Measurements from ENCODE around the gene PODNL1. TPM values are rescaled to one million over a fixed set of nuclear protein-coding genes. Genes with fewer than 3 reads are reported as not detected.

PODNL1 gene
- total RNA-seq, 1 experiment from 2014 or later = 1.1 TPM

GRCh38 chr19:13882419-13882795, 55.8 kb downstream of the PODNL1 start:
- Mint-ChIP-seq H3K36me3 (no peaks in the 10 kb centered on the region), H3K9me3 (no peaks in the 10 kb centered on the region), H3K27me3 (ENCODE audit: low read depth) (peaks cover 15% of the 10 kb centered on the region), H3K4me1 (peaks cover 26% of the 10 kb centered on the region), H3K27ac (peak overlapping the region; percentile 82; the same call in 1 of the 2 replicates), H3K4me3 (no peak overlapping the region)
- no peak for ATAC-seq
- TF ChIP-seq, protein P1, sequence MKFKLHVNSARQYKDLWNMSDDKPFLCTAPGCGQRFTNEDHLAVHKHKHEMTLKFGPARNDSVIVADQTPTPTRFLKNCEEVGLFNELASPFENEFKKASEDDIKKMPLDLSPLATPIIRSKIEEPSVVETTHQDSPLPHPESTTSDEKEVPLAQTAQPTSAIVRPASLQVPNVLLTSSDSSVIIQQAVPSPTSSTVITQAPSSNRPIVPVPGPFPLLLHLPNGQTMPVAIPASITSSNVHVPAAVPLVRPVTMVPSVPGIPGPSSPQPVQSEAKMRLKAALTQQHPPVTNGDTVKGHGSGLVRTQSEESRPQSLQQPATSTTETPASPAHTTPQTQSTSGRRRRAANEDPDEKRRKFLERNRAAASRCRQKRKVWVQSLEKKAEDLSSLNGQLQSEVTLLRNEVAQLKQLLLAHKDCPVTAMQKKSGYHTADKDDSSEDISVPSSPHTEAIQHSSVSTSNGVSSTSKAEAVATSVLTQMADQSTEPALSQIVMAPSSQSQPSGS (CRISPR knock-in tag; IDR thresholded peaks at IDR 0.05; ENCODE audit: borderline replicate concordance, low read depth) = no peak
- TF ChIP-seq, protein P2, sequence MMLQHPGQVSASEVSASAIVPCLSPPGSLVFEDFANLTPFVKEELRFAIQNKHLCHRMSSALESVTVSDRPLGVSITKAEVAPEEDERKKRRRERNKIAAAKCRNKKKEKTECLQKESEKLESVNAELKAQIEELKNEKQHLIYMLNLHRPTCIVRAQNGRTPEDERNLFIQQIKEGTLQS (CRISPR knock-in tag; conservative IDR thresholded peaks at IDR 0.05) = no peak
- TF ChIP-seq, protein P3, sequence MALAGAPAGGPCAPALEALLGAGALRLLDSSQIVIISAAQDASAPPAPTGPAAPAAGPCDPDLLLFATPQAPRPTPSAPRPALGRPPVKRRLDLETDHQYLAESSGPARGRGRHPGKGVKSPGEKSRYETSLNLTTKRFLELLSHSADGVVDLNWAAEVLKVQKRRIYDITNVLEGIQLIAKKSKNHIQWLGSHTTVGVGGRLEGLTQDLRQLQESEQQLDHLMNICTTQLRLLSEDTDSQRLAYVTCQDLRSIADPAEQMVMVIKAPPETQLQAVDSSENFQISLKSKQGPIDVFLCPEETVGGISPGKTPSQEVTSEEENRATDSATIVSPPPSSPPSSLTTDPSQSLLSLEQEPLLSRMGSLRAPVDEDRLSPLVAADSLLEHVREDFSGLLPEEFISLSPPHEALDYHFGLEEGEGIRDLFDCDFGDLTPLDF (CRISPR knock-in tag; IDR thresholded peaks at IDR 0.05) = no peak
- TF ChIP-seq SOX15 (CRISPR knock-in tag; IDR thresholded peaks at IDR 0.05) = no peak
- TF ChIP-seq, protein P4, sequence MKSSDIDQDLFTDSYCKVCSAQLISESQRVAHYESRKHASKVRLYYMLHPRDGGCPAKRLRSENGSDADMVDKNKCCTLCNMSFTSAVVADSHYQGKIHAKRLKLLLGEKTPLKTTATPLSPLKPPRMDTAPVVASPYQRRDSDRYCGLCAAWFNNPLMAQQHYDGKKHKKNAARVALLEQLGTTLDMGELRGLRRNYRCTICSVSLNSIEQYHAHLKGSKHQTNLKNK (CRISPR knock-in tag; IDR thresholded peaks at IDR 0.05) = no peak
- CTCF ChIA-PET = interaction anchor here (0.5 to 4.0 kb wide), 14 partner anchors 10 to 623 kb away, joined by 3 to 41 read pairs (median 12); partner anchors contain the start of genes ASF1B, DCAF15, IL27RA and MISP3
- DNase-seq (ENCODE audit: low spot score) = no peak
- POLR2A ChIA-PET = interaction anchor here (0.6 to 1.0 kb wide), 2 partner anchors 53 to 80 kb away, joined by 3 to 4 read pairs; no protein-coding TSS in a partner anchor

- TF ChIP-seq RORB (CRISPR knock-in tag; IDR thresholded peaks at IDR 0.05) (no peak), ZNF425 (CRISPR knock-in tag; conservative IDR thresholded peaks at IDR 0.05) (no peak), ELF4 (CRISPR knock-in tag; IDR thresholded peaks at IDR 0.05; ENCODE audit: low read depth) (no peak), FOXK1 (CRISPR knock-in tag; IDR thresholded peaks at IDR 0.05) (no peak), KAT7 (CRISPR knock-in tag; IDR thresholded peaks at IDR 0.05; ENCODE audit: borderline replicate concordance) (no peak)
- TF ChIP-seq, protein P1 (CRISPR knock-in tag; IDR thresholded peaks at IDR 0.05; ENCODE audit: borderline replicate concordance, low read depth) = no peak
- TF ChIP-seq, protein P5, sequence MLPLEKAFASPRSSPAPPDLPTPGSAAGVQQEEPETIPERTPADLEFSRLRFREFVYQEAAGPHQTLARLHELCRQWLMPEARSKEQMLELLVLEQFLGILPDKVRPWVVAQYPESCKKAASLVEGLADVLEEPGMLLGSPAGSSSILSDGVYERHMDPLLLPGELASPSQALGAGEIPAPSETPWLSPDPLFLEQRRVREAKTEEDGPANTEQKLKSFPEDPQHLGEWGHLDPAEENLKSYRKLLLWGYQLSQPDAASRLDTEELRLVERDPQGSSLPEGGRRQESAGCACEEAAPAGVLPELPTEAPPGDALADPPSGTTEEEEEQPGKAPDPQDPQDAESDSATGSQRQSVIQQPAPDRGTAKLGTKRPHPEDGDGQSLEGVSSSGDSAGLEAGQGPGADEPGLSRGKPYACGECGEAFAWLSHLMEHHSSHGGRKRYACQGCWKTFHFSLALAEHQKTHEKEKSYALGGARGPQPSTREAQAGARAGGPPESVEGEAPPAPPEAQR (CRISPR knock-in tag; IDR thresholded peaks at IDR 0.05) = no peak
- Mint-ChIP-seq H3K9me3 (no peaks in the 10 kb centered on the region), H3K4me3 (peak overlapping the region; percentile 12; the same call in 1 of the 2 replicates), H3K27me3 (ENCODE audit: low read depth) (peaks cover 21% of the 10 kb centered on the region), H3K4me1 (peaks cover 26% of the 10 kb centered on the region), H3K36me3 (no peaks in the 10 kb centered on the region), H3K27ac (peak overlapping the region; percentile 82)
- CTCF ChIA-PET = interaction anchor here (0.6 to 4.0 kb wide), 23 partner anchors 9 to 433 kb away, joined by 3 to 41 read pairs (median 5); partner anchors contain the start of genes ASF1B, DCAF15, IL27RA and MISP3
- no peak for DNase-seq (ENCODE audit: low spot score)
- POLR2A ChIA-PET = interaction anchor here (0.6 to 1.5 kb wide), 4 partner anchors 54 to 190 kb away, joined by 3 to 4 read pairs (median 3); partner anchors contain the start of gene MISP3
- no peak for ATAC-seq
Observed at GRCh38 chr19:13881692-13882418, 56.4 kb downstream of the PODNL1 start.
